GM19395 (cell line): ENCODE results near the gene GEMIN8.

Source experiments
- ATAC-seq: cut with Tn5 transposase; IDR thresholded peaks from one replicate; pipeline ENCODE4 v1.9.1; 2021; ENCODE audit warnings: mild to moderate bottlenecking, moderate library complexity; ENCODE audit not compliant: unreplicated experiment

GEMIN8 gene

GRCh38 chrX:14017399-14017798 is 12.3 kb downstream of the GEMIN8 start:
- ATAC-seq = no peak

DNA sequence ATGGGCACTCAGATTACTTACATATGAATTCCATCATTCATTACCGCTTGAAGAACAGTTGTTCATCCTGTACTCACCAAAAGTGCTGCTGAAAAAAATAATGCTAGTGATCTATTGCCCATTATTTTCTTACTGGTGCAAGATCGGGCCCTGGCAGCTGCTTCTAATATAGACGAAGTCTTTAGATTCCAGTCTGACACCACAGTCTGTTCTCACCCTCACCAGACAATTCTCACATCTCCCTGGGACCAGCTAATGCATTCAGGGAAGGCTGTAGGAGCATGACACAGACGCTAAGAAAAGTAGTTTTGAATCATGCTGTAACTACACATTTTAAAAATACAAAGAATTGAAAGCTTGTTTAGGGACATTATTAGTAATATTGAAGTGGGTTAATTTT is 13.8 kb downstream of the GEMIN8 start:
- no peak for ATAC-seq

DNA sequence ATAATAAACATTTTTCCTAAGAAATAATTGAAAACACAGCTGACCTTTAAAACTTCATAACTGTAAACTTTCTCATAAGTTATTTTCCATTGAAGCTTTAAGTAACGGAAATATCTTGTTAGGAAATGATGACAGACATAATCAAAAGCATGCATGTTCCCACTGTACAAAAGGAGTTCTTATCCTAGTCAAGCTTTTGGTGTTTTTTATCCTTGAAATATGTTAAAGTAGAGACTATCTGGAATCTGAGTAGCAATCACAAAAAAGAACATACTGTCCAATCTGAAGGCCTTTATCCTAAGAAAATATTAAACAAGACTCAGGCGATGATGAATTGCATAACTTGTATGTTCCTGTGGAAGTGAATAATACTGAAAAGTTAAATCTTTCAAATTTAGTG is 14.4 kb downstream of the GEMIN8 start:
- ATAC-seq = no peak

DNA sequence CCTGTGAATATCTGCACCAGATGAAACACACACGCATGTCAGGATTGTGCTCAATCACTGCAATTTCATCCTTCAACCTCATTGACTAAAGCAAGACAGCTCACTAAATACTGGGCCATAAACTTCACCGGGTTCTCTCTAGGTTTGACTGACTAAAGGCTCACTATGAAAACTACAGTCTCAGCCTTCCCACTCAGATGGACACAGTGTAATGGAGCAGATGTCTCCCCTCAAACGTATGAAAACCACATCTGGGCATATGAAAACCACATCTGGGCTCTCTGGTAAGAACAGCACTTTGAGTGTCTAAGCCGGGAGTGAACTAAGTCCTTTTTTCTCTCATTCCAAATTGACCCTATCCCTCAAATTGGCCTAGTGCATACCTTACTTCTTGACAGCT is 15.2 kb downstream of the GEMIN8 start:
- ATAC-seq = no peak

- ATAC-seq = no peak
Observed at GRCh38 chrX:14013054-14013453, 16.6 kb downstream of the GEMIN8 start.

GRCh38 chrX:14010566-14010965 is 19.1 kb downstream of the GEMIN8 start:
- no peak for ATAC-seq

DNA sequence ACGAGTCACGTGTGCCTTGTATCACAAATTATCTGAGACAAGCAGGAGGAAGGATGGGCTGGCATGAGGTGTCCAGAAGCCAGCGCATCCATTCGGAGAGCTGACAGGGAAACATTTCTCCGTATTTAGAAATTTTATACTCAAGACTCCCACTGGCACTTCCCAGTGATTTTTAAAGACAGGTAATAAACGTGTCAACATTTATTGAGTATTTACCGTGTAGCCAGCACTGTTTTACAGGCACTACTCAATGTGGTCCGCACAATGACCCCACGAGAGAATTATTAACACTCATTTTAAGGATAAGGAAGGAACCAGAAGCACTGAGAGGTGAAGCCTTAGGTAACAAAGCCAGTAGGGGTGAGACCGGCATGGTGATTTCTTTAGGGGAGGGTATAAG is 23.2 kb downstream of the GEMIN8 start:
- no peak for ATAC-seq

DNA sequence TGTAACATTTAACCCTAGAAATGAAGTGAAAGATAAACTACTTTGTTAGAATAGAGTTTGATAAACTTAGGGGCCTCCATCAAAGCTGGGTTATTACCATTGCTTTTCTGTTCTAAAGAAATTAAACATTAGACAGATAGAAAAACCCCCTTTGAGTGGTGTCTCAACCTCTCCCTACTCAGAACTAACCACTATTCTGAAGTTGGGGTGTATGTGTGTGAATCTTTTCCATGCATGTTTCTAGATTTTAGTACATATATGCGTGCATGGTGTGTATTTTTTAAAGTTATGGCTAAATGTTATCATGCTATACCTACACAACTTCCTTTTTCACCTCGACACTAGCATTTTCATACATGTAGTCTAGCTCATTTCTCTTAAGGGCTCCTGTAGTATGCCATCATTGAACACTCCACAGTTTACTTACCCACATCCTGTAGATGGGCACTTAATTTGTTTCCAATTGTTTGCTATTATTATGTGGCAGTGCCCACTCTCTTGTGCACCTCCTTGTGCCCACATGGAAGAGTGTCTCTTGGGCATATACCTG is 25.7 kb downstream of the GEMIN8 start:
- no peak for ATAC-seq

GRCh38 chrX:14003028-14003427 is 26.7 kb downstream of the GEMIN8 start:
- no peak for ATAC-seq

GRCh38 chrX:13996650-13997049 is 33.0 kb downstream of the GEMIN8 start:
- ATAC-seq = no peak

DNA sequence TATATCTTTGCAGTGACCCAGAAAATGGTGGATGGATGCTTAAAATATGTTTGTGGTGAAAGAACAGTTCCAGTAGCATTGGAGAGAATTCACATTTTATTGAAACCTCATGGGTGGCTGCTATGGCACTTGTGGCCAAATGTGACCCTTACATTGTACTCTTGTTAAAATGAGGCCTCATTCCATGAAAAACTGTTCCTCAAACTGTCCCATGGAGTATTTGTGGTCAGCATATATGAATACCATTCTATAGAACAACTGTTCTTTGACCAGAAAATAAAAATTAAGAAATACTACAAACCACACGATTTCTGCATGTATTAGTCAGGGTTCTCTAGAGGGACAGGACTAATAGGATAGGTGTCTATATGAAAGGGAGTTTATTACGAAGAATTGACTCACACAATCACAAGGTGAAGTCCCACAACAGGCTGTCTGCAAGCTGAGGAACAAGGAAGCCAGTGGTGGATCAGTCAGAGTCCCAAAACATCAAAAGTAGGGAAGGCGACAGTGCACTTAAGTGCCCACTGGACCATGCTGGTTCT is 35.1 kb downstream of the GEMIN8 start:
- no peak for ATAC-seq

GRCh38 chrX:13994104-13994503 is 35.6 kb downstream of the GEMIN8 start:
- no peak for ATAC-seq

GRCh38 chrX:13990126-13990800 is 39.4 kb downstream of the GEMIN8 start:
- no peak for ATAC-seq

GRCh38 chrX:13985697-13986435 is 43.8 kb downstream of the GEMIN8 start:
- peak; percentile 75 for ATAC-seq

- no peak for ATAC-seq
Observed at GRCh38 chrX:13983734-13984133, 46.0 kb downstream of the GEMIN8 start.

- no peak for ATAC-seq
Observed at GRCh38 chrX:13968198-13968597, 61.5 kb downstream of the GEMIN8 start.

- no peak for ATAC-seq
Observed at GRCh38 chrX:13967636-13968035, 62.1 kb downstream of the GEMIN8 start.

DNA sequence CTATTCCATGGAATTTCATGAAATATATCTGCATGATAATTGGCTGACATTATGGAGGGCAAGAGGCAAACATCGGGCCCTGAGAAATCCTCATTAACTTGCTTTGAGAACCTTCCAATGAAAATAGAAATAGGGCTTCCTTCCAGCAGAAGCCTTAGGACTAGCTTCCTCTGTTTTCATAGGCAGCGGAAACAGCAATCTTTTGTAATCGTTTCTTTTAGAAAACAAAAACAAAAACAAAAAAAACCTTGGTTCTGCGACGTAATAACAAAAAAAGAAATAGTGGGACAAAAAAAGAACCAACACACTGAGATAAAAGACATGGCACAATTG is 62.9 kb downstream of the GEMIN8 start:
- ATAC-seq = no peak

- no peak for ATAC-seq
Observed at GRCh38 chrX:13966071-13966792, 63.5 kb downstream of the GEMIN8 start.

DNA sequence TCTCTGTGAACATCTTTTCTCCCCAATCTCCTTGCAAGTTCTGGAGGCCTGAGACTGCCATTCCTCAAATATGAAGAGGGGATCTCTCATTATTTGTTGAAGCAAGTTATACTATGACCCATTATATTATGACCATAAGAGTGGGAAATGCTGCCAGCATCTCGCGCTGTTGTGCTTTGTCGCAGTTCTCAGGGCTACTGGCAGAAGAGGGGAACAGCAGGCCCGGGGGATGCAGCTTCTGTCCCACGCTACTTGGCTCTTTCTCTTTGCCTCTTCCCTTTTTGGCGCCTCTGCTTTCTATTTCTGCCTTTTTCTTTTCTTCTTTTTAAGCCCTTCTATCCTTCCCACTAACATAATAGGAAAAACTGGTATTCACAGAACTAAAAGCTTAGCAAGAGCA is 64.2 kb downstream of the GEMIN8 start:
- no peak for ATAC-seq

GRCh38 chrX:13956998-13957397 is 72.7 kb downstream of the GEMIN8 start:
- no peak for ATAC-seq
